ENCODE measurements around the gene CTU2. TPM values are rescaled to one million over a fixed set of nuclear protein-coding genes. Genes with fewer than 3 reads are reported as not detected.
"Not testable (repeated sequence)": the region's sequence is repeated elsewhere in the genome, so short reads cannot be mapped to it uniquely, and the experiment has no call there.

The CTU2 gene
- total and polyA plus RNA-seq, 8 donors = 9.7 to 19.8 (median 14.0) TPM

GRCh38 chr16:88665570-88665969, 40.7 kb upstream of the CTU2 start:
- DNase-seq (no peak), ATAC-seq (no peak)
- H3K9me3 ChIP-seq = no peaks in the 10 kb centered on the region
- no peaks in the 10 kb centered on the region for H3K36me3 ChIP-seq
- no peak overlapping the region for H3K27ac ChIP-seq
- TF ChIP-seq CTCF (IDR thresholded peaks at IDR 0.05) = no peak
- H3K4me1 ChIP-seq = peaks cover 0 to 35% of the 10 kb centered on the region in 2 donors
- H3K27me3 ChIP-seq = no peaks in the 10 kb centered on the region
- intact Hi-C loops (cut with DNase I) = no loop called here
- H3K4me3 ChIP-seq = no peak overlapping the region

GRCh38 chr16:88667461-88667860, 38.8 kb upstream of the CTU2 start:
- Histone ChIP-seq H3K36me3 (peaks cover 0 to 4% of the 10 kb centered on the region in 2 donors), H3K27me3 (no peaks in the 10 kb centered on the region), H3K27ac (no peak overlapping the region), H3K4me1 (peaks cover 0 to 18% of the 10 kb centered on the region in 2 donors), H3K9me3 (no peaks in the 10 kb centered on the region), H3K4me3 (no peak overlapping the region)
- DNase-seq (no peak), ATAC-seq (no peak)
- no peak for TF ChIP-seq CTCF (IDR thresholded peaks at IDR 0.05)
- intact Hi-C loops (cut with DNase I) = no loop called here

- H3K27ac ChIP-seq; H3K27me3 ChIP-seq; H3K9me3 ChIP-seq; intact Hi-C loops (cut with DNase I); ATAC-seq; H3K4me3 ChIP-seq; DNase-seq: not testable (repeated sequence)
- peaks cover 0 to 10% of the 10 kb centered on the region in 2 donors for H3K4me1 ChIP-seq
- H3K36me3 ChIP-seq = peaks cover 0 to 17% of the 10 kb centered on the region in 2 donors
Observed at GRCh38 chr16:88669493-88669892, 36.8 kb upstream of the CTU2 start.

- H3K9me3 ChIP-seq = no peaks in the 10 kb centered on the region
- H3K27me3 ChIP-seq = no peaks in the 10 kb centered on the region
- H3K36me3 ChIP-seq = peaks cover 0 to 19% of the 10 kb centered on the region in 2 donors
- intact Hi-C loops (cut with DNase I) = no loop called here
- no peak for TF ChIP-seq CTCF (IDR thresholded peaks at IDR 0.05)
- no peak overlapping the region for H3K4me3 ChIP-seq
- ATAC-seq (no peak), DNase-seq (no peak)
- no peak overlapping the region for H3K27ac ChIP-seq
- H3K4me1 ChIP-seq = peaks cover 0 to 5% of the 10 kb centered on the region in 2 donors
Observed at GRCh38 chr16:88669980-88670379, 36.3 kb upstream of the CTU2 start.

- no peak overlapping the region for H3K27ac ChIP-seq
- H3K9me3 ChIP-seq = no peaks in the 10 kb centered on the region
- ATAC-seq (no peak), DNase-seq (no peak)
- no peak overlapping the region for H3K4me3 ChIP-seq
- H3K27me3 ChIP-seq = no peaks in the 10 kb centered on the region
- peaks cover 0 to 23% of the 10 kb centered on the region in 2 donors for H3K36me3 ChIP-seq
- TF ChIP-seq CTCF (IDR thresholded peaks at IDR 0.05) = no peak
- no peaks in the 10 kb centered on the region for H3K4me1 ChIP-seq
- intact Hi-C loops (cut with DNase I) = no loop called here
Observed at GRCh38 chr16:88671806-88672205, 34.5 kb upstream of the CTU2 start.

- TF ChIP-seq CTCF (IDR thresholded peaks at IDR 0.05) = no peak
- Histone ChIP-seq H3K27me3 (peaks cover 0 to 10% of the 10 kb centered on the region in 2 donors), H3K4me3 (no peak overlapping the region), H3K9me3 (no peaks in the 10 kb centered on the region), H3K27ac (no peak overlapping the region), H3K36me3 (peaks cover 0 to 32% of the 10 kb centered on the region in 2 donors), H3K4me1 (no peaks in the 10 kb centered on the region)
- ATAC-seq (no peak), DNase-seq (no peak)
- intact Hi-C loops (cut with DNase I) = no loop called here
Observed at GRCh38 chr16:88672776-88673175, 33.5 kb upstream of the CTU2 start.
